SU-DHL-6 (cell line): ENCODE measurements around the gene CSK.
A peak's percentile ranks its signal among the peaks of the same experiment; 100 is the strongest.

Source experiments
- H2AFZ ChIP-seq: fragments of 200-600 bp; sonication (generic); 2 replicates; pipeline ENCODE4 v1.6.1; 2014; ENCODE audit warnings: low read depth, mild to moderate bottlenecking, moderate library complexity, mixed read lengths, antibody characterized with exemption, low read length; ENCODE audit not compliant: severe bottlenecking
- H3F3A ChIP-seq: fragments of 200-600 bp; shearing (Covaris generic); 2 replicates; pipeline ENCODE4 v1.6.0; 2016; ENCODE audit warnings: antibody characterized with exemption, mild to moderate bottlenecking; ENCODE audit not compliant: insufficient read depth
- H3K27ac ChIP-seq: fragments of 200-600 bp; sonication (generic); 2 replicates; pipeline ENCODE4 v1.5.1; 2016; ENCODE audit warnings: low read depth, mild to moderate bottlenecking, low read length, moderate library complexity, mixed read lengths
- H3K27me3 ChIP-seq: fragments of 200-600 bp; sonication (generic), shearing (Covaris generic); 2 replicates; pipeline ENCODE4 v1.6.0; 2014; ENCODE audit warnings: mild to moderate bottlenecking, low read length
- H3K36me3 ChIP-seq: fragments of 200-600 bp; sonication (generic); 2 replicates; pipeline ENCODE4 v1.6.1; 2014; ENCODE audit warnings: mild to moderate bottlenecking, low read length, mixed read lengths
- H3K4me2 ChIP-seq: fragments of 300-600, 200-600 bp; shearing (Covaris generic), sonication (generic); 2 replicates; pipeline ENCODE4 v1.6.0; 2014; ENCODE audit warnings: low read length, low read depth, mild to moderate bottlenecking; ENCODE audit not compliant: poor library complexity, severe bottlenecking
- H3K4me3 ChIP-seq: fragments of 200-600 bp; sonication (generic); 2 replicates; pipeline ENCODE4 v1.5.1; 2014; ENCODE audit warnings: antibody characterized with exemption, low read length, mild to moderate bottlenecking, mixed read lengths; ENCODE audit not compliant: insufficient read depth, poor library complexity, severe bottlenecking
- H3K79me2 ChIP-seq: fragments of 200-600 bp; sonication (generic); 2 replicates; pipeline ENCODE4 v1.6.1; 2014; ENCODE audit warnings: mild to moderate bottlenecking, low read length, moderate library complexity; ENCODE audit not compliant: insufficient read depth
- H3K9ac ChIP-seq: fragments of 200-600 bp; sonication (generic); 2 replicates; pipeline ENCODE4 v1.7.0; 2014; ENCODE audit warnings: mild to moderate bottlenecking, low read length
- H3K9me2 ChIP-seq: fragments of 200-600 bp; sonication (generic); replicated peaks from 2 replicates; pipeline ENCODE4 v1.6.1; 2014; ENCODE audit warnings: low read length; ENCODE audit not compliant: insufficient read depth
- H3K9me3 ChIP-seq: fragments of 200-600 bp; sonication (generic); 2 replicates; pipeline ENCODE4 v1.6.1; 2014; ENCODE audit warnings: low read length, mixed read lengths; ENCODE audit not compliant: insufficient read depth
- H4K20me1 ChIP-seq: fragments of 200-600 bp; sonication (generic); 2 replicates; pipeline ENCODE4 v1.6.1; 2014; ENCODE audit warnings: low read depth, mild to moderate bottlenecking, antibody characterized with exemption, low read length, moderate library complexity, mixed read lengths
- CTCF ChIP-seq: fragments of 200-600 bp; sonication (generic); IDR thresholded peaks from one replicate; pipeline ENCODE4 v1.5.1; 2017; ENCODE audit warnings: antibody characterized with exemption, mild to moderate bottlenecking, low read length, moderate library complexity; ENCODE audit not compliant: insufficient read depth, poor library complexity, severe bottlenecking
- EZH2phosphoT487 ChIP-seq: fragments of 200-600 bp; sonication (generic), shearing (Covaris generic); conservative IDR thresholded peaks from 2 replicates; pipeline ENCODE4 v1.6.1; 2018; ENCODE audit warnings: mild to moderate bottlenecking, antibody characterized with exemption, low read length, moderate library complexity, mixed read lengths

CSK gene

DNA sequence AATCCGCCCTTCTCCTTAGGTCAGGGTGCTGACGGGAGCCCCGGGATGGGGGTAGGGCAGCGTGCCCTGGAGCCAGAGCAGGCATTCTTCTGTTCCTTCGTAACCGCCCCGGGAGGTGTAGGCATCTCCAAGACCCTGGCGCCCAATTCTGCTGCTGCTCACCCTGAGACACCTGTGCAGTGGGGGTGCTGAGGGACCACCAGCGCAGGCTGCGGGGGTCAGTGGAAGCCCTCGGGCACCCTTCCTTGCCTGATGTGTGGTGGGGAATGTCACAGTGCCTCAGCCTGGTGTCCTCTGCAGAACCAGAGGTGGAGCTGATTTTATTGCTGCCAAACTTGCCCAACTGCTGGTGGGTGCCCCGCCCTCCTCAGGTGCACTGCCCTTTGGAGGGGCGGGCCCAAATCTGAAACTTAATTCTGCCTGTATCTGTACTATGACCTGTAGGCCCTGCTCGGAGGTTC is 7.3 kb downstream of the CSK start:
- TF ChIP-seq CTCF, result no peak
- TF ChIP-seq EZH2phosphoT487, result no peak
- Histone ChIP-seq H3K9me3 (no peaks in the 10 kb centered on the region), H3K4me3 (peak overlapping the region; percentile 51)

GRCh38 chr15:74789741-74790079 is 7.8 kb downstream of the CSK start:
- Histone ChIP-seq H3K36me3 (no peaks in the 10 kb centered on the region), H3K9me2 (no peaks in the 10 kb centered on the region), H3K79me2 (peaks cover 85% of the 10 kb centered on the region), H3K27me3 (no peaks in the 10 kb centered on the region), H2AFZ (no peak overlapping the region), H3F3A (peaks cover 67% of the 10 kb centered on the region), H3K9ac (peak overlapping the region; percentile 77), H3K4me3 (peak overlapping the region; percentile 51), H3K27ac (peak overlapping the region; percentile 96), H3K4me2 (peak overlapping the region; percentile 73), H4K20me1 (no peaks in the 10 kb centered on the region), H3K9me3 (no peaks in the 10 kb centered on the region)
- TF ChIP-seq EZH2phosphoT487 (no peak), CTCF (no peak)

More for the DNA sequence above, 7.3 kb downstream of the CSK start:
- H3K9me2 ChIP-seq, result no peaks in the 10 kb centered on the region
- H3K4me2 ChIP-seq, result peak overlapping the region; percentile 73
- H4K20me1 ChIP-seq, result no peaks in the 10 kb centered on the region
- peak overlapping the region; percentile 77 for H3K9ac ChIP-seq
- H3K27me3 ChIP-seq, result no peaks in the 10 kb centered on the region
- no peaks in the 10 kb centered on the region for H3K36me3 ChIP-seq
- peaks cover 85% of the 10 kb centered on the region for H3K79me2 ChIP-seq
- H3K27ac ChIP-seq, result peak overlapping the region; percentile 96
- H3F3A ChIP-seq, result peaks cover 72% of the 10 kb centered on the region
- H2AFZ ChIP-seq, result no peak overlapping the region

- no peaks in the 10 kb centered on the region for H3K9me3 ChIP-seq
- H3K36me3 ChIP-seq, result no peaks in the 10 kb centered on the region
- peak overlapping the region; percentile 73 for H3K4me2 ChIP-seq
- no peaks in the 10 kb centered on the region for H4K20me1 ChIP-seq
- no peaks in the 10 kb centered on the region for H3K27me3 ChIP-seq
- peak overlapping the region; percentile 51 for H3K4me3 ChIP-seq
- H3K9ac ChIP-seq, result peak overlapping the region; percentile 77
- peaks cover 61% of the 10 kb centered on the region for H3F3A ChIP-seq
- H3K27ac ChIP-seq, result peak overlapping the region; percentile 96
- H3K9me2 ChIP-seq, result no peaks in the 10 kb centered on the region
- TF ChIP-seq CTCF, result no peak
- no peak for TF ChIP-seq EZH2phosphoT487
- peaks cover 85% of the 10 kb centered on the region for H3K79me2 ChIP-seq
- no peak overlapping the region for H2AFZ ChIP-seq
Observed at GRCh38 chr15:74790080-74790916, 8.4 kb downstream of the CSK start.
